ENCODE results near the gene C3orf22.
A peak's percentile ranks its signal among the peaks of the same experiment; 100 is the strongest.

Gene C3orf22

GRCh38 chr3:126525853-126526667 is 32.7 kb downstream of the C3orf22 start:
- no peak overlapping the region for H3K4me3 ChIP-seq (ENCODE audit: low read depth, low read length)
- H3K9ac ChIP-seq (ENCODE audit: low read length), result no peak overlapping the region
- no peak overlapping the region for H3K27ac ChIP-seq (ENCODE audit: low read depth, low read length)
- peaks cover 39% of the 10 kb centered on the region for H3K27me3 ChIP-seq (ENCODE audit: control insufficient read depth, insufficient read depth, low read length)
- no peaks in the 10 kb centered on the region for H3K9me3 ChIP-seq (ENCODE audit: control insufficient read depth, insufficient read depth, low read depth, low read length)
- peaks cover 8% of the 10 kb centered on the region for H3K4me1 ChIP-seq (ENCODE audit: control insufficient read depth, insufficient read depth, low read length)
- no peaks in the 10 kb centered on the region for H3K36me3 ChIP-seq (ENCODE audit: control insufficient read depth, insufficient read depth, low read length)

GRCh38 chr3:126525091-126525852 is 33.5 kb downstream of the C3orf22 start:
- H3K36me3 ChIP-seq (ENCODE audit: control insufficient read depth, insufficient read depth, low read length), result no peaks in the 10 kb centered on the region
- peaks cover 8% of the 10 kb centered on the region for H3K4me1 ChIP-seq (ENCODE audit: control insufficient read depth, insufficient read depth, low read length)
- H3K4me3 ChIP-seq (ENCODE audit: low read depth, low read length), result peak overlapping the region; percentile 73
- H3K9ac ChIP-seq (ENCODE audit: low read length), result no peak overlapping the region
- H3K27me3 ChIP-seq (ENCODE audit: control insufficient read depth, insufficient read depth, low read length), result peaks cover 39% of the 10 kb centered on the region
- H3K9me3 ChIP-seq (ENCODE audit: control insufficient read depth, insufficient read depth, low read depth, low read length), result no peaks in the 10 kb centered on the region
- H3K27ac ChIP-seq (ENCODE audit: low read depth, low read length), result no peak overlapping the region

- Histone ChIP-seq H3K4me3 (ENCODE audit: low read depth, low read length) (peak overlapping the region; percentile 73), H3K4me1 (ENCODE audit: control insufficient read depth, insufficient read depth, low read length) (peaks cover 8% of the 10 kb centered on the region), H3K27ac (ENCODE audit: low read depth, low read length) (no peak overlapping the region), H3K27me3 (ENCODE audit: control insufficient read depth, insufficient read depth, low read length) (peaks cover 39% of the 10 kb centered on the region), H3K36me3 (ENCODE audit: control insufficient read depth, insufficient read depth, low read length) (no peaks in the 10 kb centered on the region), H3K9ac (ENCODE audit: low read length) (no peak overlapping the region), H3K9me3 (ENCODE audit: control insufficient read depth, insufficient read depth, low read depth, low read length) (no peaks in the 10 kb centered on the region)
These were observed 34.2 kb downstream of the C3orf22 start for GRCh38 chr3:126524429-126524988.

- H3K4me1 ChIP-seq (ENCODE audit: control insufficient read depth, insufficient read depth, low read length), result peaks cover 8% of the 10 kb centered on the region
- H3K9ac ChIP-seq (ENCODE audit: low read length), result no peak within 1 kb of the TSS
- no peak within 1 kb of the TSS for H3K27ac ChIP-seq (ENCODE audit: low read depth, low read length)
- no peaks in the 10 kb centered on the region for H3K36me3 ChIP-seq (ENCODE audit: control insufficient read depth, insufficient read depth, low read length)
- no peaks in the 10 kb centered on the region for H3K9me3 ChIP-seq (ENCODE audit: control insufficient read depth, insufficient read depth, low read depth, low read length)
- H3K4me3 ChIP-seq (ENCODE audit: low read depth, low read length), result peak within 1 kb of the TSS; percentile 73
- H3K27me3 ChIP-seq (ENCODE audit: control insufficient read depth, insufficient read depth, low read length), result peaks cover 39% of the 10 kb centered on the region
These were observed 34.8 kb downstream of the C3orf22 start, which contains the start of gene CHST13 for GRCh38 chr3:126523745-126524428. Gene CHST13 (plus strand): TSS chr3:126524155. CDS start chr3:126524333, 178 bp downstream.

- peaks cover 39% of the 10 kb centered on the region for H3K27me3 ChIP-seq (ENCODE audit: control insufficient read depth, insufficient read depth, low read length)
- no peak overlapping the region for H3K9ac ChIP-seq (ENCODE audit: low read length)
- peaks cover 8% of the 10 kb centered on the region for H3K4me1 ChIP-seq (ENCODE audit: control insufficient read depth, insufficient read depth, low read length)
- H3K36me3 ChIP-seq (ENCODE audit: control insufficient read depth, insufficient read depth, low read length), result no peaks in the 10 kb centered on the region
- H3K9me3 ChIP-seq (ENCODE audit: control insufficient read depth, insufficient read depth, low read depth, low read length), result no peaks in the 10 kb centered on the region
- H3K27ac ChIP-seq (ENCODE audit: low read depth, low read length), result no peak overlapping the region
- H3K4me3 ChIP-seq (ENCODE audit: low read depth, low read length), result no peak overlapping the region
These were observed 36.4 kb downstream of the C3orf22 start for GRCh38 chr3:126522363-126522788.

GRCh38 chr3:126521122-126521891 is 37.4 kb downstream of the C3orf22 start:
- Histone ChIP-seq H3K27me3 (ENCODE audit: control insufficient read depth, insufficient read depth, low read length) (peaks cover 39% of the 10 kb centered on the region), H3K27ac (ENCODE audit: low read depth, low read length) (no peak overlapping the region), H3K9ac (ENCODE audit: low read length) (no peak overlapping the region), H3K9me3 (ENCODE audit: control insufficient read depth, insufficient read depth, low read depth, low read length) (no peaks in the 10 kb centered on the region), H3K4me1 (ENCODE audit: control insufficient read depth, insufficient read depth, low read length) (peaks cover 8% of the 10 kb centered on the region), H3K36me3 (ENCODE audit: control insufficient read depth, insufficient read depth, low read length) (no peaks in the 10 kb centered on the region), H3K4me3 (ENCODE audit: low read depth, low read length) (no peak overlapping the region)

- H3K27ac ChIP-seq (ENCODE audit: low read depth, low read length), result no peak overlapping the region
- H3K4me1 ChIP-seq (ENCODE audit: control insufficient read depth, insufficient read depth, low read length), result peaks cover 8% of the 10 kb centered on the region
- no peaks in the 10 kb centered on the region for H3K36me3 ChIP-seq (ENCODE audit: control insufficient read depth, insufficient read depth, low read length)
- peaks cover 25% of the 10 kb centered on the region for H3K27me3 ChIP-seq (ENCODE audit: control insufficient read depth, insufficient read depth, low read length)
- no peak overlapping the region for H3K9ac ChIP-seq (ENCODE audit: low read length)
- H3K9me3 ChIP-seq (ENCODE audit: control insufficient read depth, insufficient read depth, low read depth, low read length), result no peaks in the 10 kb centered on the region
- no peak overlapping the region for H3K4me3 ChIP-seq (ENCODE audit: low read depth, low read length)
These were observed 39.0 kb downstream of the C3orf22 start for GRCh38 chr3:126519506-126520455.

GRCh38 chr3:126518779-126519177 is 40.0 kb downstream of the C3orf22 start:
- H3K36me3 ChIP-seq (ENCODE audit: control insufficient read depth, insufficient read depth, low read length), result no peaks in the 10 kb centered on the region
- peaks cover 15% of the 10 kb centered on the region for H3K27me3 ChIP-seq (ENCODE audit: control insufficient read depth, insufficient read depth, low read length)
- no peak overlapping the region for H3K4me3 ChIP-seq (ENCODE audit: low read depth, low read length)
- H3K9me3 ChIP-seq (ENCODE audit: control insufficient read depth, insufficient read depth, low read depth, low read length), result no peaks in the 10 kb centered on the region
- H3K27ac ChIP-seq (ENCODE audit: low read depth, low read length), result no peak overlapping the region
- H3K9ac ChIP-seq (ENCODE audit: low read length), result no peak overlapping the region
- peaks cover 4% of the 10 kb centered on the region for H3K4me1 ChIP-seq (ENCODE audit: control insufficient read depth, insufficient read depth, low read length)

GRCh38 chr3:126517986-126518778 is 40.5 kb downstream of the C3orf22 start:
- no peak overlapping the region for H3K4me3 ChIP-seq (ENCODE audit: low read depth, low read length)

More at GRCh38 chr3:126517986-126518778, 40.5 kb downstream of the C3orf22 start:
- H3K4me1 ChIP-seq (ENCODE audit: control insufficient read depth, insufficient read depth, low read length), result no peaks in the 10 kb centered on the region
- H3K27me3 ChIP-seq (ENCODE audit: control insufficient read depth, insufficient read depth, low read length), result peaks cover 9% of the 10 kb centered on the region
- H3K36me3 ChIP-seq (ENCODE audit: control insufficient read depth, insufficient read depth, low read length), result no peaks in the 10 kb centered on the region
- no peak overlapping the region for H3K9ac ChIP-seq (ENCODE audit: low read length)
- no peaks in the 10 kb centered on the region for H3K9me3 ChIP-seq (ENCODE audit: control insufficient read depth, insufficient read depth, low read depth, low read length)
- no peak overlapping the region for H3K27ac ChIP-seq (ENCODE audit: low read depth, low read length)

Data from HUES6 (cell line).